H1 (cell line): ENCODE measurements around the gene BCAR3. TPM values are rescaled to one million over a fixed set of nuclear protein-coding genes. Genes with fewer than 3 reads are reported as not detected.

Experiments used
- SIRT6 ChIP-seq: IDR thresholded peaks from one replicate; pipeline ENCODE4 v1.7.1; 2012; ENCODE audit warnings: low read length, inconsistent platforms
- SRF ChIP-seq: IDR thresholded peaks from 2 replicates; pipeline ENCODE4 v1.6.1; 2011; ENCODE audit warnings: mild to moderate bottlenecking, low read depth, low read length, moderate library complexity
- polyA plus RNA-seq, 7 experiments: library from polyadenylated mRNA; depleted of rRNA in 3 of 7; stranded (reverse) in 5 of 7; unstranded in 2 of 7; fragments of >200 nt in 5 of 7; fragments of 200-250 nt in 2 of 7; gene quantifications; 1 replicate in 5 of 7; 2 replicates in 1 of 7; 4 replicates in 1 of 7; pipeline versions ENCODE4 v1.2.1 to v1.2.3, GENCODE V29; 2011 to 2013; ENCODE audit warnings: missing spikeins in 2 of 7, mixed read lengths in 2 of 7
- total RNA-seq: library from RNA; stranded (reverse); fragmentation: NEBNext Ultra II Directional; extraction: Animal tissue kit (Norgen Biotek cat#: 25700); gene quantifications from 2 replicates; pipeline ENCODE4 v1.2.1, GENCODE V29; 2021
- TF ChIP-seq, protein P1 (sequence below): fragments of 300-600 bp; sonication (generic); IDR thresholded peaks from 2 replicates; pipeline ENCODE4 v1.7.1; 2012; ENCODE audit warnings: low read length, moderate library complexity, mild to moderate bottlenecking, inconsistent platforms; ENCODE audit not compliant: insufficient replicate concordance

The BCAR3 gene
- total and polyA plus RNA-seq, 2 of the 8 experiments (the other 6 are each of a cell fraction or from before 2014, with no cell fraction given), result 5.6 to 9.2 TPM

DNA sequence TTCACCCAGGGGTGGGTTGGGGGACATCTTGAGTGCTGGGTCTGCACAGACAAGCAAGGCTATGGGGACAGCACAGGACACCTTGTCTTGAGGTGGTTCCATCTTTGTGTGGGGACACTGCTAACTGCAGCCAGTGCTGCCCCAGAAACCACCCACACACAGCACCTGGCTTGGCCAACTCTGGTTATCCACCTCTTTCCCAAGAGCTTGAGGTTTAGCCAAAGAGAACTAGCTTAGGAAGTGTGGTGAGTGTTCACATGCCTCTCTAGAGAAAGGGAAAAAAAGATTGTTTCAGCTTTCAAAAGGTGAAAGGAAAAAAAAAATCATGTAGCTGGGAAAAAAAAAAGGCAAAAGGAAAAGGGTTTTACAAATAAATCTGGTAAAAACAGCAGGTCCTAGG lies 32.4 kb downstream of the BCAR3 start (continued):
- TF ChIP-seq, protein P1, sequence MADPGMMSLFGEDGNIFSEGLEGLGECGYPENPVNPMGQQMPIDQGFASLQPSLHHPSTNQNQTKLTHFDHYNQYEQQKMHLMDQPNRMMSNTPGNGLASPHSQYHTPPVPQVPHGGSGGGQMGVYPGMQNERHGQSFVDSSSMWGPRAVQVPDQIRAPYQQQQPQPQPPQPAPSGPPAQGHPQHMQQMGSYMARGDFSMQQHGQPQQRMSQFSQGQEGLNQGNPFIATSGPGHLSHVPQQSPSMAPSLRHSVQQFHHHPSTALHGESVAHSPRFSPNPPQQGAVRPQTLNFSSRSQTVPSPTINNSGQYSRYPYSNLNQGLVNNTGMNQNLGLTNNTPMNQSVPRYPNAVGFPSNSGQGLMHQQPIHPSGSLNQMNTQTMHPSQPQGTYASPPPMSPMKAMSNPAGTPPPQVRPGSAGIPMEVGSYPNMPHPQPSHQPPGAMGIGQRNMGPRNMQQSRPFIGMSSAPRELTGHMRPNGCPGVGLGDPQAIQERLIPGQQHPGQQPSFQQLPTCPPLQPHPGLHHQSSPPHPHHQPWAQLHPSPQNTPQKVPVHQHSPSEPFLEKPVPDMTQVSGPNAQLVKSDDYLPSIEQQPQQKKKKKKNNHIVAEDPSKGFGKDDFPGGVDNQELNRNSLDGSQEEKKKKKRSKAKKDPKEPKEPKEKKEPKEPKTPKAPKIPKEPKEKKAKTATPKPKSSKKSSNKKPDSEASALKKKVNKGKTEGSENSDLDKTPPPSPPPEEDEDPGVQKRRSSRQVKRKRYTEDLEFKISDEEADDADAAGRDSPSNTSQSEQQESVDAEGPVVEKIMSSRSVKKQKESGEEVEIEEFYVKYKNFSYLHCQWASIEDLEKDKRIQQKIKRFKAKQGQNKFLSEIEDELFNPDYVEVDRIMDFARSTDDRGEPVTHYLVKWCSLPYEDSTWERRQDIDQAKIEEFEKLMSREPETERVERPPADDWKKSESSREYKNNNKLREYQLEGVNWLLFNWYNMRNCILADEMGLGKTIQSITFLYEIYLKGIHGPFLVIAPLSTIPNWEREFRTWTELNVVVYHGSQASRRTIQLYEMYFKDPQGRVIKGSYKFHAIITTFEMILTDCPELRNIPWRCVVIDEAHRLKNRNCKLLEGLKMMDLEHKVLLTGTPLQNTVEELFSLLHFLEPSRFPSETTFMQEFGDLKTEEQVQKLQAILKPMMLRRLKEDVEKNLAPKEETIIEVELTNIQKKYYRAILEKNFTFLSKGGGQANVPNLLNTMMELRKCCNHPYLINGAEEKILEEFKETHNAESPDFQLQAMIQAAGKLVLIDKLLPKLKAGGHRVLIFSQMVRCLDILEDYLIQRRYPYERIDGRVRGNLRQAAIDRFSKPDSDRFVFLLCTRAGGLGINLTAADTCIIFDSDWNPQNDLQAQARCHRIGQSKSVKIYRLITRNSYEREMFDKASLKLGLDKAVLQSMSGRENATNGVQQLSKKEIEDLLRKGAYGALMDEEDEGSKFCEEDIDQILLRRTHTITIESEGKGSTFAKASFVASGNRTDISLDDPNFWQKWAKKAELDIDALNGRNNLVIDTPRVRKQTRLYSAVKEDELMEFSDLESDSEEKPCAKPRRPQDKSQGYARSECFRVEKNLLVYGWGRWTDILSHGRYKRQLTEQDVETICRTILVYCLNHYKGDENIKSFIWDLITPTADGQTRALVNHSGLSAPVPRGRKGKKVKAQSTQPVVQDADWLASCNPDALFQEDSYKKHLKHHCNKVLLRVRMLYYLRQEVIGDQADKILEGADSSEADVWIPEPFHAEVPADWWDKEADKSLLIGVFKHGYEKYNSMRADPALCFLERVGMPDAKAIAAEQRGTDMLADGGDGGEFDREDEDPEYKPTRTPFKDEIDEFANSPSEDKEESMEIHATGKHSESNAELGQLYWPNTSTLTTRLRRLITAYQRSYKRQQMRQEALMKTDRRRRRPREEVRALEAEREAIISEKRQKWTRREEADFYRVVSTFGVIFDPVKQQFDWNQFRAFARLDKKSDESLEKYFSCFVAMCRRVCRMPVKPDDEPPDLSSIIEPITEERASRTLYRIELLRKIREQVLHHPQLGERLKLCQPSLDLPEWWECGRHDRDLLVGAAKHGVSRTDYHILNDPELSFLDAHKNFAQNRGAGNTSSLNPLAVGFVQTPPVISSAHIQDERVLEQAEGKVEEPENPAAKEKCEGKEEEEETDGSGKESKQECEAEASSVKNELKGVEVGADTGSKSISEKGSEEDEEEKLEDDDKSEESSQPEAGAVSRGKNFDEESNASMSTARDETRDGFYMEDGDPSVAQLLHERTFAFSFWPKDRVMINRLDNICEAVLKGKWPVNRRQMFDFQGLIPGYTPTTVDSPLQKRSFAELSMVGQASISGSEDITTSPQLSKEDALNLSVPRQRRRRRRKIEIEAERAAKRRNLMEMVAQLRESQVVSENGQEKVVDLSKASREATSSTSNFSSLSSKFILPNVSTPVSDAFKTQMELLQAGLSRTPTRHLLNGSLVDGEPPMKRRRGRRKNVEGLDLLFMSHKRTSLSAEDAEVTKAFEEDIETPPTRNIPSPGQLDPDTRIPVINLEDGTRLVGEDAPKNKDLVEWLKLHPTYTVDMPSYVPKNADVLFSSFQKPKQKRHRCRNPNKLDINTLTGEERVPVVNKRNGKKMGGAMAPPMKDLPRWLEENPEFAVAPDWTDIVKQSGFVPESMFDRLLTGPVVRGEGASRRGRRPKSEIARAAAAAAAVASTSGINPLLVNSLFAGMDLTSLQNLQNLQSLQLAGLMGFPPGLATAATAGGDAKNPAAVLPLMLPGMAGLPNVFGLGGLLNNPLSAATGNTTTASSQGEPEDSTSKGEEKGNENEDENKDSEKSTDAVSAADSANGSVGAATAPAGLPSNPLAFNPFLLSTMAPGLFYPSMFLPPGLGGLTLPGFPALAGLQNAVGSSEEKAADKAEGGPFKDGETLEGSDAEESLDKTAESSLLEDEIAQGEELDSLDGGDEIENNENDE, result no peak
- TF ChIP-seq SIRT6, result no peak
- TF ChIP-seq SRF, result no peak
